ENCODE data around the gene XYLT1.

XYLT1 gene, protein sequence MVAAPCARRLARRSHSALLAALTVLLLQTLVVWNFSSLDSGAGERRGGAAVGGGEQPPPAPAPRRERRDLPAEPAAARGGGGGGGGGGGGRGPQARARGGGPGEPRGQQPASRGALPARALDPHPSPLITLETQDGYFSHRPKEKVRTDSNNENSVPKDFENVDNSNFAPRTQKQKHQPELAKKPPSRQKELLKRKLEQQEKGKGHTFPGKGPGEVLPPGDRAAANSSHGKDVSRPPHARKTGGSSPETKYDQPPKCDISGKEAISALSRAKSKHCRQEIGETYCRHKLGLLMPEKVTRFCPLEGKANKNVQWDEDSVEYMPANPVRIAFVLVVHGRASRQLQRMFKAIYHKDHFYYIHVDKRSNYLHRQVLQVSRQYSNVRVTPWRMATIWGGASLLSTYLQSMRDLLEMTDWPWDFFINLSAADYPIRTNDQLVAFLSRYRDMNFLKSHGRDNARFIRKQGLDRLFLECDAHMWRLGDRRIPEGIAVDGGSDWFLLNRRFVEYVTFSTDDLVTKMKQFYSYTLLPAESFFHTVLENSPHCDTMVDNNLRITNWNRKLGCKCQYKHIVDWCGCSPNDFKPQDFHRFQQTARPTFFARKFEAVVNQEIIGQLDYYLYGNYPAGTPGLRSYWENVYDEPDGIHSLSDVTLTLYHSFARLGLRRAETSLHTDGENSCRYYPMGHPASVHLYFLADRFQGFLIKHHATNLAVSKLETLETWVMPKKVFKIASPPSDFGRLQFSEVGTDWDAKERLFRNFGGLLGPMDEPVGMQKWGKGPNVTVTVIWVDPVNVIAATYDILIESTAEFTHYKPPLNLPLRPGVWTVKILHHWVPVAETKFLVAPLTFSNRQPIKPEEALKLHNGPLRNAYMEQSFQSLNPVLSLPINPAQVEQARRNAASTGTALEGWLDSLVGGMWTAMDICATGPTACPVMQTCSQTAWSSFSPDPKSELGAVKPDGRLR

DNA sequence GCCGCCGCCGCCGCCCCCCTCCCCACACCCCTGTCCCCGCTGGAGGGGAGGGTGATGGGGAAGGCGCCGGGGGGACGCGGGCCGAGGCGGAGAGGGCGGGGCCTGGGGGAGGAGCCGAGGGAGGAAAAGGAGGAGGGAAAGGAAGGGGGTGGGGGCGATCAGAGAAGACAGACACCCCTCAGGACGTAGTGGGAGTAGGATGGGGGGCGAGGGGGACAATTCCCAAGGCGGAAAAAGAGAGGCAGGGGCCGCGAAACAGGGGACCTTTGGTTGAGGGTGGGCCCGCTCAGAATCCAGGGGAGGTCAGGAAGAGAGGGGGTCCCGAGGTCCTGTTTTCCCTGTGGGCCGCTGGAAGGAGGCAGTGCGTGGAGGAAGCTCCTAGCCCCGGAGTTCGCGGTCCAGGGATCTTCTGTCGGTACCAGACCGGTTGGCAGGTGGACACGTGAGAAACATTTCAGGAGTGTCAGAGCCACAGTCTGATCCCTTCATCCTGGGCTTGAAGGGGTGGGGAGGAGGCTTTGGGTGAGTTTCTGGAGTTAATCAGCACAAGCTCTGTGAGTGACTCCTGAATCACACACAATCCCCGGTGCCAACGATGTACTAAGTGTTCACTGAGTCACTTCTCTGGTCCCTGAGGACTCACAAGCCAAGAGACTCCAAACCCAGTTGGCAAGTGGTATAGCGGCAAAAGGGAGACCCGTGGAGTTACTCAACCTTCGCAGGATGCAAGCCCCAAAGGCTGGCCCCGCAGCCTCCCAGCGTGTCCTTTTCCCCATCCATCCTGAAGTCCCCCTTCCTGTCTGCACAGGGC, at the start of gene XYLT1:
Gene XYLT1, minus strand, starts transcription at position 53 of the 811 bp plus-strand sequence. CDS start 164 bp downstream, outside the sequence.
- no peak within 1 kb of the TSS for H3K27ac ChIP-seq
- no peak for TF ChIP-seq ZFX (IDR thresholded peaks at IDR 0.05; ENCODE audit: borderline replicate concordance)
- TF ChIP-seq, protein P1, sequence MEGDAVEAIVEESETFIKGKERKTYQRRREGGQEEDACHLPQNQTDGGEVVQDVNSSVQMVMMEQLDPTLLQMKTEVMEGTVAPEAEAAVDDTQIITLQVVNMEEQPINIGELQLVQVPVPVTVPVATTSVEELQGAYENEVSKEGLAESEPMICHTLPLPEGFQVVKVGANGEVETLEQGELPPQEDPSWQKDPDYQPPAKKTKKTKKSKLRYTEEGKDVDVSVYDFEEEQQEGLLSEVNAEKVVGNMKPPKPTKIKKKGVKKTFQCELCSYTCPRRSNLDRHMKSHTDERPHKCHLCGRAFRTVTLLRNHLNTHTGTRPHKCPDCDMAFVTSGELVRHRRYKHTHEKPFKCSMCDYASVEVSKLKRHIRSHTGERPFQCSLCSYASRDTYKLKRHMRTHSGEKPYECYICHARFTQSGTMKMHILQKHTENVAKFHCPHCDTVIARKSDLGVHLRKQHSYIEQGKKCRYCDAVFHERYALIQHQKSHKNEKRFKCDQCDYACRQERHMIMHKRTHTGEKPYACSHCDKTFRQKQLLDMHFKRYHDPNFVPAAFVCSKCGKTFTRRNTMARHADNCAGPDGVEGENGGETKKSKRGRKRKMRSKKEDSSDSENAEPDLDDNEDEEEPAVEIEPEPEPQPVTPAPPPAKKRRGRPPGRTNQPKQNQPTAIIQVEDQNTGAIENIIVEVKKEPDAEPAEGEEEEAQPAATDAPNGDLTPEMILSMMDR (IDR thresholded peaks at IDR 0.05), result no peak

DNA sequence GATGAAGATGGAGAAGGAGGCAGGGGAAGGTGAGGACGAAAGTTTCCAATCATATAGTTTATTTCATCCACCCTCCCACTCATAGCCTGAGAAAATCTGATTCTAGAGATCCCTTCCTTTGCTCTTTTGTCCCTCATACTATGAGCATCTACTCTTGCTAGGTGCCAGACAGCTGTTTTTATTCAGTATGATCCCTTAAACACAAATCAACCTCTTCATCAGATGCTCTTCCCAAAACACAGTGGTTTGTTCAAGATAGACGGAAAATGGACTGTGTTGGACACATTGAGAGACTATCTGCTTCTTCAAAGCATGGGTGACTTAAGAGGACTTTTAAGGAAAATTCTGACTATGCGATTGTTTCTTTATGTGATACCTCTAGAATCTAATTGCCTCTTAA, 49.4 kb upstream of the XYLT1 start:
- no peak overlapping the region for H3K27ac ChIP-seq
- TF ChIP-seq, protein P1 (IDR thresholded peaks at IDR 0.05), result no peak
- no peak for TF ChIP-seq ZFX (IDR thresholded peaks at IDR 0.05; ENCODE audit: borderline replicate concordance)

DNA sequence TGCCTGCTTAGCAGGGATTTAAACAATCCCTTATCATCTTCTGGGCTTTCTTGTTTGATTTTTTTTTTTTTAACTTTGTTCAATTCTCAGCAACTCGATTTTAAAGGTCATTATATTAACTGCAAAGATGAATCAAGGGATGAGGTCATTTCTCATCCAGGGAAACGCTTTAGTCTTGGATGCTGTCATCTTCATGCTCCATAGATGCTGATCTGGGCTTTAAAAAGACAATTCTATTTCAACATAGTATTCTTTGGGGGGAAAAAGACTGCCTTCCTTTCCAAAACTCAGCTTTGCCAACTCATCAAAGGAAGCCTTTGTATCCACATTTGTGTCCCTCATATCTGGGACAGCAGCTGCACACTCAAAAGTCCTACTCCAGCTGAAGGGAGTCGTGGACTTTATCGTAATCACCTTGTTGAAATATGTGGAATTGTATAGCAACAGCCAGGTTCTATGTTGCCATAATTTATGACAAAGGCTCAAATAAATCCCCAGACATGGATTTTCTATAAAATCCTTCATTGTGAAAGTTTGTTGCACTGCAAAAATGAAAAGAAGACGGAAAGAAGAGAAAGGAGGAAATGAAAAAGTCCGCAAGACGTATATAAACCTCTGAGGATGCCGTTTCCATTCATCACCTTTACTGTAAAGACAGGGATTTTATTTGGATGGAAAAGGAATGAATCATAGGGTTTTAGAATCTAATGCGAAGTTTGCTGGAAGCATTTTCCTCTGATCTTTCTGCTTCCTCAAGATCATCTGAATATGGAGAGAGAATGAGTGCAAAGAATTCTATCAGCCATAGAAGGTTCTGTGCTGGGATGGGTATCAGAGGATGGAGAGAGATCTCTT, 48.6 kb upstream of the XYLT1 start:
- H3K27ac ChIP-seq, result no peak overlapping the region
- no peak for TF ChIP-seq ZFX (IDR thresholded peaks at IDR 0.05; ENCODE audit: borderline replicate concordance)

DNA sequence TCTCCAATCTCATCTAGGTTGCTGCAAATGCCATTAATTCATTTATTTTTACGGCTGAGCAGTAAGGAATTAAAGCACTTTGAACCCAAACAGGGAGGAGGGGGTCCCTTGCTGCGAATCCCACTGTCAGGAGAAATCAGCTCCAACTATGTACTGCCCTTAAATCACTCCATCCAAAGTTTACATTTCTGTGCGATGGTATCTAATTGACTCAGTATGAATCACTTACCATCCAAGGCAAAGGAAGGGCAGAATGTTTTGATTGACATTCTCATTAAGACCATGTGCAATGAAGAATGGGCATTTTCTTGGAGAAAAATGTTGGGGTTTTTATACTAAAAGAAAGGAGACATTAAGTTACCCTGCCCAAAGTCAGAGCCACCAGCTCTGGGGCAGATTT, 47.7 kb upstream of the XYLT1 start:
- no peak for TF ChIP-seq ZFX (IDR thresholded peaks at IDR 0.05; ENCODE audit: borderline replicate concordance)
- TF ChIP-seq, protein P1 (IDR thresholded peaks at IDR 0.05), result no peak
- H3K27ac ChIP-seq, result no peak overlapping the region

DNA sequence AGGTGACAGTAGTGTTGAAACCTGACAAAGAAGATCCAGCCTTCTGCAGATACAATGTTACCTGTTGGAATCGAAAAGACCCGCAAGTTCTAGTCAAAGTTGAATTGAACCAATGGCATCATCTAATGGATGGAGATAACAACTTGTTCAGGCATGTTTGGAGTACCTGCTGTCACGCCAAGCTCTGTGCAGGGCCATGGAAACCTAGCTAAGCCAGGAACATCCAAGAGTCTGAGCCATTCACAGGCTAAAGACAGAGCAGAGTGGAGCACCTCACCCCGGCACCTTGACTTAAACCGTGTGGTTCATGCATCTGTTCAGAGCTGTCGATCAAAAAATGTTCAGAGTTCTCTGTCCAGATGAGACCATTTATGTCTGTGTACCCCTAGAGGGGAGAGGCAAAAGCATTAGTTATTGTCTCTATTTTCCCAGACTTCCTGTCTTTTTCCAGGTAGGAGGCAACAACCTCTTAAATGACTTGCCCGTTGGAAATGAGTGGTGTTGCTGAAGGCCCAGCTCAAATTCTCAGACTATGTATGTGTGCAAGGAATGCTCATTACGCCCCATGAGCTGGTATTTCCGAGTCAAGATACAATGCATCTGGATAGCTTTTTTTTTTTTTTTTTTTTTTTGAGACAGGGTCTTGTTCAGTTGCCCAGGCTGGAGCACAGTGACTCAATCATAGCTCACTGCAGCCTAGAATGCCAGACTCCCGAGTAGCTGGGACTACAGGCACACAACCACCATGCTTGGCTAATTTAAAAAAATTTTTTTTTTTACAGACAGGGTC, 44.9 kb upstream of the XYLT1 start:
- H3K27ac ChIP-seq, result no peak overlapping the region
- no peak for TF ChIP-seq ZFX (IDR thresholded peaks at IDR 0.05; ENCODE audit: borderline replicate concordance)
- TF ChIP-seq, protein P1 (IDR thresholded peaks at IDR 0.05), result no peak

DNA sequence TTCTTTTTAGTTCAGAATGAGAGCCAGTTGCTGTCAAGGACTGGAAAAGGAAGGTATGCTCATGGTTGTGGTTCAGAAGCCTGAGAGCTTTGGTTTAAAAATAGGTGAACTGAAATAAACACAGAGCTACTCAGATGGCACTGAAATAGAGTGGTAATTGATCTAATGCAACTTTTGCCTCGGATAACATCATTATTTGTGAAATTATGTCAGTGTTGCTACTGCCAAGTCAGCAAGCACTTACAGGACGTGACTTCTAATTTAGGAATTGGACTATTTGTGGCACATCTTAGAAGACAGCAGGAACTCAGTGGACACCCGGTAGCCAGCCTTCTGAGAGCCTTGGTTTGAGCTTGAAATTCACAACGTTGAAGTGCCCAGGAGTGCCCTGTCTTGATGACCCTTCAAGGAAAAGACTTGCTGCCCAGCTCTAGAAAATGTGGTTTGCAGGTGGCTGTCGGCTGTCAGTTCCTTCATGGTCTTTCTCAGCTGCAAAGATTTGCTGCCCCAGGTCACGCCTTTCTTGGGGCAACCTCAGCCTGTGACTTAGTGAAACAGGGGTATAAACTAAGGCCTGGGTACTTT, 42.0 kb upstream of the XYLT1 start:
- H3K27ac ChIP-seq, result no peak overlapping the region
- TF ChIP-seq, protein P1 (IDR thresholded peaks at IDR 0.05), result no peak
- TF ChIP-seq ZFX (IDR thresholded peaks at IDR 0.05; ENCODE audit: borderline replicate concordance), result no peak
